Activated CD4-positive, alpha-beta T cell treated with anti-CD3 and anti-CD28 coated beads, Interleukin-2, amount 50 U/mL, for 24 hours (primary cell): ENCODE data around the gene REPS2.
"Not testable (repeated sequence)": the region's sequence is repeated elsewhere in the genome, so short reads cannot be mapped to it uniquely, and the experiment has no call there.

Experiments used
- DNase-seq, 2 donors: peaks; one replicate each; pipeline ENCODE4 v3.0.0-alpha.2; 2020; ENCODE audit warnings: low read depth in 1 of 2, low spot score in 1 of 2

REPS2 gene

DNA sequence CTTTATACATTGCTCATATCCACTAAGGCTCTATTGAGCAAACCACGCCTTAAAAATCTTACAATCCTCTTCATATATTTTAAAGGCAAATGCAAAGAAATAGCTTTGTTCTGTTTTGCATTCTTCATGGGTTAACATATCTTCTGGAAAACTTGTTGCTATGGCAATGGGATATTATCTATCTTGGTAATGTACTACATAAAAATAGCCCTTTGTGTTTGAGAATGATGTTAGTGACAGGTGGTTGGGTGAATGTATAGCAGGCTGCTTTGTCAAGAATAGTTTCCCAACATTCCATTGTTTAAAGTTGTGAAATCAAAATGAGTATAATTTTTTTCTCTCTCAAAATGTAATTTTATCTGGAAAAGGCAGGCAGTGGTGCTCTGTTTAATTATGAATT, 16.8 kb downstream of the REPS2 start:
- no peak for DNase-seq

DNA sequence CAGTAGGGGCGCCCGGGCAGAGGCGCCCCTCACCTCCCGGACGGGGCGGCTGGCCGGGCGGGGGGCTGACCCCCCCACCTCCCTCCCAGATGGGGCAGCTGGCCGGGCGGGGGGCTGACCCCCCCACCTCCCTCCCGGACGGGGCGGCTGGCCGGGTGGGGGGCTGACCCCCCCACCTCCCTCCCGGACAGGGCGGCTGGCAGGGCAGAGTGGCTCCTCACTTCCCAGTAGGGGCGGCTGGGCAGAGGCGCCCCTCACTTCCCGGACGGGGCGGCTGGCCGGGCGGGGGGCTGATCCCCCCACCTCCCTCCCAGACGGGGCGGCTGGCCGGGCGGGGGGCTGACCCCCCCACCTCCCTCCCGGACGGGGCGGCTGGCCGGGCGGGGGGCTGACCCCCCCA, 18.5 kb downstream of the REPS2 start:
- not testable (repeated sequence) for DNase-seq

DNA sequence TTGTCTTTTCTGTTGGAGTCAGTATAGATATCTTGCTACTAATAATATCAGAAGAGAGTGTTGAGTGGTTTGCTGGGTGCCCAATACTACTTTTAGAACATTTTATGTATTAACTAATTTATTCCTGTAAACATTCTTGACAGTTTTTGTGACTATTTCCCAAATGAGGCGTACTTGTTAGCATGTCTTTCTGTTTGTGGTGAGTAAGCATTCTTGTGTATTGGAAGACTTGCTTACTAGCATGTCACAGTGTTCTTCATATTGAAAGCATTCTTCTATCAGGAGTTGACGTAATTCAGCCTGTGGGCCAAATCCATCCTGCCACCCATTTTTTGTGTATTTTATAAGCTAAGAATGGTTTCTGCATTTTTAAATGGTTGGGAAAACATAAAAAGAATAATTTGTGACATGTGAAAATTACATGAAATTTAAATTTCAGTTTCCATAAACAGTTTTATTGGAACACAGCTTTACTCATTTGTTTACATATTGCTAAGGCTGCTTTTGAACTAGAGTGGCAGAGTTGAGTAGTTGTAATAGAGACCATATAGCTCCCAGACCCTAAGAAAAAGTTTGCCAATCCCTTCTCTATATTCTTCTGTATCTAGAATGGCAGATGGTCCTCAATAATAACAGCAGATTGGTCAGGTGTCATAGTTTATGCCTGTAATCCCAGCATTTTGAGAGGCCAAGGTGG, 20.4 kb downstream of the REPS2 start:
- DNase-seq: no peak

DNA sequence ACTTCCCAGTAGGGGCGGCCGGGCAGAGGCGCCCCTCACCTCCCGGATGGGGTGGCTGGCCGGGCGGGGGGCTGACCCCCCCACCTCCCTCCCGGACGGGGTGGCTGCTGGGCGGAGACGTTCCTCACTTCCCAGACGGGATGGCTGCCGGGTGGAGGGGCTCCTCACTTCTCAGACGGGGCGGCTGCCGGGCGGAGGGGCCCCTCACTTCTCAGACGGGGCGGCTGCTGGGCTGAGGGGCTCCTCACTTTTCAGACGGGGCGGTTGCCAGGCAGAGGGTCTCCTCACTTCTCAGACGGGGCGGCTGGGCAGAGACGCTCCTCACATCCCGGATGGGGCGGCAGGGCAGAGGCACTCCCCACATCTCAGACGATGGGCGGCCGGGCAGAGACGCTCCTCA, 22.3 kb downstream of the REPS2 start:
- DNase-seq: not testable (repeated sequence)

DNA sequence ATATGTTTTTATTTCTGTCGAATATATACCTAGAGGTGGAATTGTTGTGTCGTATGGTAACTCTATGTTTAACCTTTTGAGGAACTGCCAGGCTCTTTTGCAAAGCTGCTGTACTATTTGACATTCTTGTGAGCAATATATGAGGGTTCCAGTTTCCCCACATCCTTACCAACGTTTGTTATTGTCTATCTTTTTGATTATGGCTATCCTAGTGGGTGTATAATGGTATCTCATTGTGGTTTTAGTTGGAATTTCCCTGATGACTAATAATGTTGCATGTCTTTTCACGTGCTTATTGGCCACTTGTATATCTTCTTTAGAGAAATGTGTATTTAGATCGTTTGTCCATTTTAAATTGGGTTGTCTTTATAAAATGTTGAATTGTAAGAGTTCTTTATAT, 24.5 kb downstream of the REPS2 start:
- DNase-seq: no peak

DNA sequence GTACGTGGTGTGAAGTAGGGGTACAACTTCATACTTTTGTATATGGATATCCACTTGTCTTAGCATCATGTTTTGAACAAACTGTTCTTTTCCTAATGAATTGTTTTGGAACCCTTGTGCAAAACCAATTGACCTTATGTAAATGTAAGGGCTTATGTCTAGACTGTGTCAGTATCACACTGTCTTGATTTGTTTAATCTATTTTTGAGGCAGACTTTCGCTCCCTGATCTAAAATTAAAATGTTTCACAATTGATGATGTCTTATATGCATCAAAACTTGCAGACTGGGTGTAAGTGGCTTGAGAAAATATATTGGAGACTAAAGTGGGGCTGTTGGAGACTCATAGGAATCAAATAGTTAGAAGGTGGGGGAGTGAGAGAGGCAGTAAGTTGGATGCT, 25.2 kb downstream of the REPS2 start:
- DNase-seq: no peak

DNA sequence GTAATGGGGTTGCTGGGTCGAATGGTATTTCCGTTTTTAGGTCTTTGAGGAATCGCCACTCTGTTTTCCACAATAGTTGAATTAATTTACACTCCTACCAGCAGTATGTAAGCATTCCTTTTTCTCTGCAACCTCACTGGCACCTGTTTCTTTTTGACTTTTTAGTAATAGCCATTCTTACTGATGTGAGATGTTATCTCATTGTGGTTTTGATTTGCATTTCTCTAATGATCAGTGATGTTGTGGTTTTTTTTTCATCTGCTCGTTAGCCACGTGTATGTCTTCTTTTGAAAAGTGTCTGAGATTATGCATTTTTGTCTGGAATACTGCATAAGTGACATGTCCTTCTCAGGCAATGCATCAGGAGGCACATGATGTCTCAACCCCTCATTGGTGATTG, 28.8 kb downstream of the REPS2 start:
- no peak for DNase-seq

DNA sequence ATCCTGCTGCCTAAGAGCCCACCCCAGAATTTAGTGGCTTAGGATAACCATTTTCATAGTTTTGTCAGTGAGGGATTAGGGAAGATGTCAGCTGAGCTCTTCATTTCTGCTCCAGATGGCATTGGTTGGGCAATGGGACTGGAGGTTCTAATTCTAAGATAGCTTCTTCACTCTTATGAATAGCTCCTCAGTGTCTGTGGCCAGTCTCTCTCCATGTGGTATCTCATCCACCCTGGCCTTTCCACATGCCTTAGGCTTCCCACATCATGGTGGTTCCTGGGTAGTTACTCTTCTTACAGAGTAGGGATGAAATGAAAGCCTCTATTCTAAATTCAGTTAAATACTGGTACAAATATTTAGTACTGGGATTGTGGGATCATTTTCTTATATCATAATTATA, 31.3 kb downstream of the REPS2 start:
- DNase-seq: no peak

DNA sequence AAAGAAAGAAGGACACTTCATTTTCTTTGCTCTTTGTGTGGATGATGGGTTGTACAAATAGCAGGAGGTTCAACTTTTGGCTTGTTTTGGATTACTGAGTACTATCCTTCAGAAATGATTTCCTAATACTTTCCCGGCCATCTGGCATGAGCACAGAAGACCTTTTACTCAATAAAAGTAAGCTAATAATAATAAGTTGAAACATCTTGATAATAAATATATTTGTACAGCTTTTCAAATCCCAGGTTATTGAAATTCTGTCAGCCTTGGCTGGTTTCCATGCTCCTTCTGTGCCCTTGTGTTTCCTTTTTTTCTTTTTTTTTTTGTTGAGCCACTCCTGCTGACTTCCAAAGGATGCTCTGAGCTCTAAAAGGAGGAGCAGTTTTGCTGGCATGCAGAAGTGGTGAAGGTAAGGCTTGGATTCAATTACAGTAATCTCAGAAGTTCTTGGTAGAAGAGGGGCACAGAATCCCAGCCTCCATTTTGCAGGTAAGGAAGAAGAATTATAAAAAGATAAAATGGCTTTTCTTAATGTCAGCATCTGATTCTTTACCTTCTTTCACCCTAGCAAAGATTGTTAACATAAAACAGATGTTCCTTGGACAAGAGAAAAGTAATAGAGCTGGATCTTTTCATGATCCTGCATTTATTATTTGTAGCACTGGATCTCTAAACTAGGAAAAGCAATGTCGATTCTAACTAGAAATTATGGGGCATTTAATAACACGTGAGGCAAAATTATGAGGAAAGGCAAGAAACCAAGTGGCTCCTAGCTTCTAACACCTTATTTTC, 31.9 kb downstream of the REPS2 start:
- DNase-seq: no peak

DNA sequence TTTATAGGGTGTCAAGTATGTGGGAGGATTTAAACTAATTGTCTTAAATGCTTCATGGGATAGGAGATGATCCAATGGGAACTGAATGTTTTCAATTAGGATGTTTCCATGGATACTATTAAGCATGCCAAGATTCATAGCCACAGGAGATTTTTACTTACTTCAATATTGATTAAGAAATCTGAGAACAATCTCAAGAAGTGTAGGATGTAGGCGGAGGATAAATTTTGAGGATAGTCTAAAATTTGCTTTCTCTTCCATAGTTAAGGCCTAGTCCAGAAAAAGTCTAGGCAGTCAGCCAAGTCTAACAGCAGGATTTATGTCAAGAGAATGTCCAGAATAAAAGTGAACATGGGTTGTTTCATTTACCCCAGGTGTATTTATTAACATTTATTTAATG, 32.8 kb downstream of the REPS2 start:
- no peak for DNase-seq

DNA sequence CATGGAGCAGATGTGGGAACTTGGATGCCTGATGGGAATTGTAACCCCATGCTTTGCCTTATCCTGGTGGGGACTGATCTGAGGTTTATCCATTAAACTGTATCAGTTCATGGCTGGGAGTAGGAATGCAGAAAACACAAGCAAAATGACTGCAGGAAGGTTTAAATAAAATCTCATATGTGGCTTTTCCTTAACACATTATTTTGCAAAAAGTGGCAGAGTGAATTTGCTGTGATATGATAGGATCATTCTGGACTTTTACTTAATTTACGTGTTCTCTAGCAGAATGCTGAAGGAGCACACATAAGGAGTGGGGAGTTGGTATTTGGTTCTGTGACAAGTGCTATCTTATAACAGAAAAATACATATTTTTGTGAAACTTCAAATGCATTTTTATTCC, 34.8 kb downstream of the REPS2 start:
- DNase-seq: no peak

DNA sequence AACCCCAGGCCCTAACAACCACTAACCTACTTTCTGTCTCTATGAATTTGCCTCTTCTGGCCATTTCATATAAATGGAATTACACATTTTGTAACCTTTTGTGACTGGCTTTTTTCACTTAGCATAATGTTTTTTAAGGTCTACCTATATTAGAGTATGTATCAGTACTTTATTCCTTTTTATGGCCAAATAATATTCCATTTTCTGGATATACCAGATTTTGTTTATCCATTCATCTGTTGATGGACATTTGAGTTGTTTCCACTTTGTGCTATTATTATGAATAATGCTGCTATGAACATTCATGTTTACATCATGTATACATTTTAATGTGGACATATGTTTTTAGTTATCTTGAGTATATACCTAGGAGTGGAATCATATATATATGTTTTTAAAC, 35.5 kb downstream of the REPS2 start:
- DNase-seq: no peak

DNA sequence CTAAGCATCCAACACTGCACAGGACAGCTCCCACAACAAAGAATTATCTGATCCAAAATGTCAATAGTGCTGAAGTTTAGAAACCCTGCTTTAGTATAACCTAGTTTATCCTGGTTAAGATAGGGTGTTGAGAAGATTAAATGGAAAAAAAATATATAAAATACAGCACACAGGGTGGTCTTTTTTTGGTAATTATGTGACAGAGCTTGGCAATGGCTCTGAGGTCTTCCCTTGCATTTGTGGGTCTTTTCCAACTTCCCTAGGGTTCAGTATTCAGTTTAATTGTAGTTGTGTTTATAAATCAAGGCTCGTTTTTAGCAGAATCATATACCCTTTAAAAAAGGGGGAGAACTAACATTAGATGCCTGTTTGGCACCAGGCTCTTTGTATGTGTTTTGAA, 36.6 kb downstream of the REPS2 start:
- no peak for DNase-seq

DNA sequence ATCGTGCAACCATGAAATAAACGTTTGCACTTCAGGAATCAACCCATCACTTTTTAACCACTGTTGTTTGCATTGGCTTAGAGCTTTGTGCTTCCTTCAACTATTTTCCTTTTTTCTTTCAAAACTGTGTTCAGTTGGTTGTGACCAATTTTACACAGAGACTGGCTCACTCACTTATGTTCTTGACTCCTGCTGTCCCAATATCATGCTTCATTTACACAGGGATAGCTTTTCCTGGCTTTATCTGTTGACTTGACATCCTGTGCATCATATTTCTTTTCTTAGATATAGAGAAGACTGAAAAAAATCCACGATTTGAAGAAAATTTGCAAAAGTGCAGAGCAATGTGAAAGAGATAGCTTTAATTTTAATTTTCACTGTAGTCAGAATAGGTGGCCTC, 38.8 kb downstream of the REPS2 start:
- no peak for DNase-seq

DNA sequence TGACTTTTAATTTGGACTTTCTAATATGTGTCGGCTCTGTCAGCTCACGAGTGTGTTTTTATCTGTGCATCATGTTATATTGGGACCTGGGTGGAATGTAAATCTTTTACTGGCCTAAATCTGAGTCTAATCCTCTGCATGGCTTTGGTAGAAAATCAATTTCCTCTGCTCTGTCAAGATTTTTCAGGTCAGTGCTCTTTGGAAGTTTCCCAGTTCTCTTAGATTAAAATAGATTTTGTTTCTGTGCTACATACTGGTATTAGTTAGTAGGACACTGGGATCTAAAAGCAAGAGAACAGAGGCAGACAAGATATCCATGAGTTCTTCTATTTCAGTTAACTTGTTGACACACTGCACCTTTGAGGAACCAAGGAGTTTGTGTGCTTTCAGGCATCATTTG, 39.7 kb downstream of the REPS2 start:
- DNase-seq: no peak

DNA sequence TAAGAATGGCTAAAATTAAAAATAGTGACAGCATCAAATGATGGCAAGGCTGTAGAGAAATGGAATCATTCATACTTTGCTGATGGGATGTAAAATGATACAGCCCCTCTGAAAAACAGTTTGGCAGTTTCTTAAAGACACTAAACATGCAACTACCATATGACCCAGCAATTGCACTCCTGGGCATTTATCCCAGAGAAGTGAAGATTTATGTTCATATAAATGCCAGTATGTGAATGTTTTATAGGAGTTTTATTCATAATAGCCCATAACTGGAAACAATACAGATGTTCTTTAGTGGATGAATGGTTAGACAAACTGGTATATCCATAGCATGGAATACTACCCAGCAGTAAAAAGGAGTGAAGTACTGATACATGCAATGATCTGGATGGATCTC, 43.3 kb downstream of the REPS2 start:
- DNase-seq: no peak

DNA sequence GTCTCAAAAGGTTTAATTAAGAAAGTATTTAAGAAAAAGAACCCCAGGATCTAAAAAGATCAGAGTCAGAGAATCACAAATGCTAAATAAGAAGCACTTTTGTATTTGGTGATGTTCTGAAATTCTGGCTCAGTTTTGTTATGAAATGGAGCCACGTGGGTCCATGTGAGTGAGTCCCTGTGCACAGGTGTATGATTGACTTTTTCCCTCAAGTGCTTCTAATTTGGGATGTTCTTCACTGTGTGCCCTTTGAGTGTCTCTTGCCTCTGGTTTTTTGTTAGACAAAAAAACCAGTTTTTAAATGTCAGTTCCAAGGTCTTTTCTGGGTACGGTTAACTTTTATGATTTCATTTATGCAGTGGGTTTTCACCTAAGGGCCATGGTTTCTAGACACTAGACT, 44.4 kb downstream of the REPS2 start:
- no peak for DNase-seq

DNA sequence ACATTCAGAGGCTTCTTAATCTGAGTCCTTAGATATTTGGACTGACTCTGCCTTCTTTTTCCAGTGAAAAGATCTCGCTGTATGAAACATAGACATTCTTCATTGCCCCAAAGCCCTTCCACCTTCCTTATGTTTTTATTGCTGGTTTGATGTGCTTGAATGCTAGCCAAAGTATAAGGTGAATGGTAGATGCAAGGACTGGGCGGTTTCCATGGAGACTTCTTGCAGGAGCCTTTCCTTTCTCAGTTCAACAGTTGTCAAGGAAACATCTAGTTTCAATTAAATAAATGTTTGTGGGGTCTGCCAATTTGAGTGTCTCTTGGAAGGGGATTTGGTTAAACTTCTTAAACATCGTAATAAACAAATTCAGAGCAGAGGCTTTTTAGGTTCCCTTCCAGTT, 46.0 kb downstream of the REPS2 start:
- DNase-seq: no peak

DNA sequence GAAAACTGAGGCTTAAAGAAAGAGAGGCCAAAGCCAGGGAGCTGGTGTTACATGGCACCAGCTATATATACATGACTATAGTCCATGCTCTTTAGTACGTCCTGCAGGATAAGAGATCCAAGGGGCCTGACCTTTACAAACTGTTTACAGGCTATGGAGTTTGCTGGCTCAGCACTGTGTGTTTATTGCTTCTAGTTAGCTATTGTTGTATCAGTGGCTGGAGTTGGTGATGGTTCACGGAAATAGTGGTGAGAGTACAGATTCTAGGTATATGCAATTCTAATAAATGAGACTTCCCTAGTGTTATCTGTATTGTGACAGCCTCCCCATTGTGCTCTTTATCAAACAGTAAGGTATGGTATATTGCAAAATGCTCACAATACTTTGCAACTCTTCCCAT, 46.5 kb downstream of the REPS2 start:
- no peak for DNase-seq

DNA sequence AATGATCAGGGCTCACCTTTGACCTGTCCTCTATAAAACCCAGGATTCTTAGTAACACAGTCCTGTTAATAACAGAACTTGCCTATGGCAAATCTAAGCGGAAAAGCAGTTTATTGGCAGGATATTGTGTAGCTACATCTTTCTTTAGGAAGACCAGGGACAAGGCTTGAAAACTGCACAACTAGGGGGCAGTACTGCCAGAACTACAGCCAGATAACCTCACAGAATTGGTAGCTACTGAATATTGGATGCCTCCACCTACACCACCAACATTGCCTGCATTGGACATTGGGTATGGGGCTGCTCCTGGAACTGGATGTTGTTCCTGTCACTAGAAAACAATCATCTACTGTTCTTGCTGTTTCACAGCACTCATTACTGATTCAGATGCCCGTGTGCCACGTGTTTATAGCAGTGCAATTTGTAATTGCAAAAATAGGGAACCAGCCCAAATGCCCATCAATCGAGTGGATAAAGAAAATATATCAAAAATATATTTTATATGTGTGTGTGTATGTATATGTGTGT, 47.4 kb downstream of the REPS2 start:
- DNase-seq: no peak

DNA sequence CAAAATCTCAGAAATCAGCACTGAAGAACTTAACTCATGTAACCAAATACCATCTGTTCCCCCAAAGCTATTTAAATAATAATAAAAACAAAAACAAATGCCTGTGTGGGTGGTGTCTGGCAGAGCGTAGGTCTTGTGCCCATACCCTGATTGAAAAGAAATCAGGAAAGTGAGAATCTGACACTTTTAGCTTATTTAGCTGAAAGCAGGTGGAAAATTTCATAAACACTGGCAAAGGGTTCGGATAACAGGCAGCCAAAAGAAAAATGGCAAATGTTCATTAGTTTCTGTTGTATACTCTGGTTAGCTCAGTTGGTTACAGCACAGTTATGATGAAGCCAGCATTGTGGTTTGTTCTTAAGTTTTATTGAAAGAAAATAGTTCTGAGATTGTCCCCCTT, 48.3 kb downstream of the REPS2 start:
- DNase-seq: no peak

DNA sequence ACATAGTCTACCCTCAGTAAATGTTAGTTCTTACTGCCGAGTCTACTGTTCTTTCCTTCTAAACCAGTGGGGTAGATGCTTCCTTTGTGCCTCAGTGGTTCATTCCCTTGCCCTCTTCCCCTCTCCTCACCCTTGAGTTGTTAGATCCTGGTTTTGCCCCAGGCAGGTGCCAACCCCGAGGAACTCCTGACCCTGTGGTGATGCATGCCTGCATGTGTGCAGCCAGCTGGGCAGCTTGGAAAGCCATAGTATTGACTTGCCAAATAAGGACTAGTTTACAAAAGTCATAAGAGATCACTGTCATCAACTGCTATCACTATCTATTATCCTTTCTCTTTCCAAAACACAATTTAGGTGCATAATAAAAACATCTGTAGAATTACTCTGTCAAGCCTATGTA, 50.9 kb downstream of the REPS2 start:
- no peak for DNase-seq

DNA sequence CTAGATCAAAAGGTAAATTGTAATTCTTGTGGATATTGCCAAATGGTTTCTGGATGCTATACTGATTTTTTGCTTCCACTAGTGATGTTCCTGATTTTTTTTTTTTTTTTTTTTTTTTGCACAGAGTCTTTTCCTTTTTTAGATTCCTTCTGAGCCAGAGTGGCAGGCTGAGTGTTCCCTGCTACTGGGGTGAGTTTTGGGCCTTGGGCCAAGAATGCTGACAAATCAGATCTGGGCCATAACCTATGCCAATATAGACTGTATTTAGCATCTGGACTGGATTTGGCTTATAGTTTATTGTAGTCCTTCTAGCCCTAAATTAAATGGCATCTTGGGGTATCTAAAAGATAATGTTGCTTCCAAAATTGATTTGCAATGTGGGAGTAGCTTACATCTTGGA, 52.8 kb downstream of the REPS2 start:
- DNase-seq: no peak
